K562 (cell line): Measurements from ENCODE around the gene CRIM1.

ENCODE experiments used
- DPF2 ChIP-seq: fragments of 450-650 bp; IDR thresholded peaks from 2 replicates; pipeline ENCODE4 v1.6.1; 2016
- ELF4 ChIP-seq: fragments of 450-650 bp; formaldehyde crosslinking; IDR thresholded peaks from 2 replicates; pipeline ENCODE4 v1.4.0; 2022; ENCODE audit warnings: missing genetic modification characterization
- EZH2 ChIP-seq: IDR thresholded peaks from 2 replicates; pipeline ENCODE4 v1.6.1; 2012; ENCODE audit warnings: low read depth, mild to moderate bottlenecking, inconsistent platforms, low read length, borderline replicate concordance
- GATA2 ChIP-seq: sonication (generic); formaldehyde crosslinking; IDR thresholded peaks from 2 replicates; pipeline ENCODE4 v1.4.0; 2020; ENCODE audit warnings: mild to moderate bottlenecking, missing genetic modification reagents
- KLF1 ChIP-seq: fragments of 450-650 bp; IDR thresholded peaks from 2 replicates; pipeline ENCODE4 v1.6.1; 2016; ENCODE audit warnings: missing genetic modification characterization, missing compliant biosample characterization
- RCOR1 ChIP-seq, 2 experiments: IDR thresholded peaks; 2 replicates each; pipeline ENCODE4 v1.6.1; 2012; ENCODE audit warnings: low read depth in 2 of 2, low read length in 2 of 2, borderline replicate concordance in 1 of 2, improper control_type of control experiment in 1 of 2
- ZEB2 ChIP-seq: fragments of 450-650 bp; IDR thresholded peaks from 2 replicates; pipeline ENCODE4 v1.6.1; 2016
- ZNF830 ChIP-seq: fragments of 250-450 bp; sonication (Bioruptor Pico); IDR thresholded peaks from 2 replicates; pipeline ENCODE4 v1.5.0; 2021; ENCODE audit warnings: mild to moderate bottlenecking
- ZSCAN29 ChIP-seq: fragments of 450-650 bp; IDR thresholded peaks from 2 replicates; pipeline ENCODE4 v1.6.1; 2017
- TF ChIP-seq, protein P1 (sequence below), 3 experiments: IDR thresholded peaks in 2 of 3; conservative IDR thresholded peaks in 1 of 3; 2 replicates each; pipeline ENCODE4 v1.5.1; 2011 to 2012; ENCODE audit warnings: low read length in 3 of 3, mild to moderate bottlenecking in 3 of 3, control low read depth in 2 of 3, improper control_type of control experiment in 1 of 3, inconsistent platforms in 1 of 3, low read depth in 1 of 3, mixed read lengths in 1 of 3, moderate library complexity in 1 of 3; ENCODE audit not compliant: insufficient read depth in 2 of 3
- TF ChIP-seq, protein P2 (sequence below): fragments of 450-650 bp; IDR thresholded peaks from 2 replicates; pipeline ENCODE4 v1.7.1; 2018; ENCODE audit warnings: mild to moderate bottlenecking, low read depth; ENCODE audit not compliant: partially characterized antibody

DNA sequence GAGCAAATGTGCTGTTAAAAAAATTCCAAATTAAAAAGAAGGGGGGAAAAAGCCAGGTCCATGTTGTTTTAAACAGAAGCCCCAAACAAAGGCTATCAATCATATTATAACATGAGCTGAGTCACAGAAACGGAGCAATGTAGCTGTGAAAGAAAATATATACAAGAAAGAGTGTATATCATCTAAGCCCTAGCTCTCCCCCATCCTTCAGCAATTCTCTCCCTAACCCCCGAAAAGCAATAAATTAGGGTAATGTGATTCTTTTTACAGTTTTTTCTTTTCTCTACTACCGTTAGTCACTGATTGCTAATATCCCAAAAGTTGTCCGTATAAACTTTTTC is 217.1 kb downstream of the CRIM1 start:
- TF ChIP-seq ZNF830 (no peak), EZH2 (no peak), GATA2 (no peak), ZSCAN29 (no peak), ZEB2 (no peak), ELF4 (CRISPR knock-in tag) (no peak), DPF2 (no peak), KLF1 (tag) (no peak), RCOR1 (IDR thresholded peaks at IDR 0.05; ENCODE audit: borderline replicate concordance in 1 of 2, low read depth in 2 of 2, low read length in 2 of 2) (no peak)
- TF ChIP-seq, protein P1, sequence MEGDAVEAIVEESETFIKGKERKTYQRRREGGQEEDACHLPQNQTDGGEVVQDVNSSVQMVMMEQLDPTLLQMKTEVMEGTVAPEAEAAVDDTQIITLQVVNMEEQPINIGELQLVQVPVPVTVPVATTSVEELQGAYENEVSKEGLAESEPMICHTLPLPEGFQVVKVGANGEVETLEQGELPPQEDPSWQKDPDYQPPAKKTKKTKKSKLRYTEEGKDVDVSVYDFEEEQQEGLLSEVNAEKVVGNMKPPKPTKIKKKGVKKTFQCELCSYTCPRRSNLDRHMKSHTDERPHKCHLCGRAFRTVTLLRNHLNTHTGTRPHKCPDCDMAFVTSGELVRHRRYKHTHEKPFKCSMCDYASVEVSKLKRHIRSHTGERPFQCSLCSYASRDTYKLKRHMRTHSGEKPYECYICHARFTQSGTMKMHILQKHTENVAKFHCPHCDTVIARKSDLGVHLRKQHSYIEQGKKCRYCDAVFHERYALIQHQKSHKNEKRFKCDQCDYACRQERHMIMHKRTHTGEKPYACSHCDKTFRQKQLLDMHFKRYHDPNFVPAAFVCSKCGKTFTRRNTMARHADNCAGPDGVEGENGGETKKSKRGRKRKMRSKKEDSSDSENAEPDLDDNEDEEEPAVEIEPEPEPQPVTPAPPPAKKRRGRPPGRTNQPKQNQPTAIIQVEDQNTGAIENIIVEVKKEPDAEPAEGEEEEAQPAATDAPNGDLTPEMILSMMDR (IDR thresholded peaks at IDR 0.05 in 2 of 3, conservative IDR thresholded peaks at IDR 0.05 in 1 of 3; ENCODE audit: insufficient read depth in 2 of 3, low read depth in 1 of 3, low read length in 3 of 3) = no peak
- TF ChIP-seq, protein P2, sequence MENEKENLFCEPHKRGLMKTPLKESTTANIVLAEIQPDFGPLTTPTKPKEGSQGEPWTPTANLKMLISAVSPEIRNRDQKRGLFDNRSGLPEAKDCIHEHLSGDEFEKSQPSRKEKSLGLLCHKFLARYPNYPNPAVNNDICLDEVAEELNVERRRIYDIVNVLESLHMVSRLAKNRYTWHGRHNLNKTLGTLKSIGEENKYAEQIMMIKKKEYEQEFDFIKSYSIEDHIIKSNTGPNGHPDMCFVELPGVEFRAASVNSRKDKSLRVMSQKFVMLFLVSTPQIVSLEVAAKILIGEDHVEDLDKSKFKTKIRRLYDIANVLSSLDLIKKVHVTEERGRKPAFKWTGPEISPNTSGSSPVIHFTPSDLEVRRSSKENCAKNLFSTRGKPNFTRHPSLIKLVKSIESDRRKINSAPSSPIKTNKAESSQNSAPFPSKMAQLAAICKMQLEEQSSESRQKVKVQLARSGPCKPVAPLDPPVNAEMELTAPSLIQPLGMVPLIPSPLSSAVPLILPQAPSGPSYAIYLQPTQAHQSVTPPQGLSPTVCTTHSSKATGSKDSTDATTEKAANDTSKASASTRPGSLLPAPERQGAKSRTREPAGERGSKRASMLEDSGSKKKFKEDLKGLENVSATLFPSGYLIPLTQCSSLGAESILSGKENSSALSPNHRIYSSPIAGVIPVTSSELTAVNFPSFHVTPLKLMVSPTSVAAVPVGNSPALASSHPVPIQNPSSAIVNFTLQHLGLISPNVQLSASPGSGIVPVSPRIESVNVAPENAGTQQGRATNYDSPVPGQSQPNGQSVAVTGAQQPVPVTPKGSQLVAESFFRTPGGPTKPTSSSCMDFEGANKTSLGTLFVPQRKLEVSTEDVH = no peak
